22Rv1 (cell line): ENCODE measurements around the gene COL6A3.

ENCODE experiments used
- CTCF ChIP-seq: fragments of 450-650 bp; IDR thresholded peaks from 2 replicates; pipeline ENCODE4 v1.5.1; 2017; ENCODE audit warnings: mild to moderate bottlenecking
- ZFX ChIP-seq: fragments of 450-650 bp; IDR thresholded peaks from 2 replicates; pipeline ENCODE4 v1.6.1; 2017; ENCODE audit warnings: antibody characterized with exemption, borderline replicate concordance

GRCh38 chr2:237440819-237441281 lies 26.9 kb upstream of the COL6A3 start:
- TF ChIP-seq CTCF (no peak), ZFX (no peak)
